NCI-H1105 (cell line): ENCODE results near the gene JTB.

Experiments used
- DNase-seq: peaks from one replicate; lab custom pipeline; 2025; lab: John Stamatoyannopoulos, UW

JTB gene

DNA sequence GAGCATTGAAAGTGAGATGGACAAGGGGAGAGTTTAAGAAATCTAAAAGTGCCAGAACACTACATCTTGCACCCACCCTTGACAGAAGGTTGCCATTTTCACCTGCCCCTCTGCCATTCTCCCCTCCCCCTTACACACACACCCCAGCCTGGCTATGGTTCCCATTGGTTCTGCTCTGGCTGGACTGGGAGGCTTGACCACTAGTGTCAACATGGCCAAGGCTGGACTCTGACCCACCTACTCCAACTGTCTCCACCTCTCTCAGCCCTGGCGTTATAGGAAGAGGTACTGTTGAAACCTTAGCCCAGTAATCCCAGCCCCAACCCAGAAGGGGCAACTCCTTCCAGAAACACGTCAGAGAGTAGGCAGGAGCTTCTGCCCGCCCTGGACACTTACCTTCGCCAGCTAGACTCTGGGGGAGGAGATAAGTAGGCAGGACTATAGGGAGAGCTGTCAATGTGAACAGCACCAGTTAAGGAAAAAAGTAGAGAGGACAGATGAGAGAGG lies 23.6 kb downstream of the JTB start:
- DNase-seq: no peak

- DNase-seq: no peak
Observed at GRCh38 chr1:153951801-153952200, 25.7 kb downstream of the JTB start.

DNA sequence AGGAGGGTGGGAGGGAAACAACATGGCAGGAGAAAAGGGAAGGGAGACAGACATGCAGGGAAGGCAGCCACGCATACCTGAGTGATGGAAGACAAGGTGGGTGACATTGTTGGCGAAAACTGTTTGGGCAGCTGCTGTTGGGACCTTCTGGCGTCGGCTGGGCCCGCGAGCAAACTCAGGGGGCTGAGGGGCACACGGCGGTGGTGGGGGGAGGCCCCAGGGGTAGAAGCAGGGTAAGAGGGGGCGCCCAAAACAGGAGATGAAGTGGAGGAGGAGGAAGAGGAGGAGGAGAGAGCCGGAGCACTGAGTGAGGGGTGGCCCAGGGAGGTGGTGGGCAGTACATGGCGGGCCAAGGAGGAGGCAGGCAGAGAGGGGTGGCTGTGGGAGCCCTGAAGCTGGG lies 26.3 kb downstream of the JTB start:
- DNase-seq: no peak

DNA sequence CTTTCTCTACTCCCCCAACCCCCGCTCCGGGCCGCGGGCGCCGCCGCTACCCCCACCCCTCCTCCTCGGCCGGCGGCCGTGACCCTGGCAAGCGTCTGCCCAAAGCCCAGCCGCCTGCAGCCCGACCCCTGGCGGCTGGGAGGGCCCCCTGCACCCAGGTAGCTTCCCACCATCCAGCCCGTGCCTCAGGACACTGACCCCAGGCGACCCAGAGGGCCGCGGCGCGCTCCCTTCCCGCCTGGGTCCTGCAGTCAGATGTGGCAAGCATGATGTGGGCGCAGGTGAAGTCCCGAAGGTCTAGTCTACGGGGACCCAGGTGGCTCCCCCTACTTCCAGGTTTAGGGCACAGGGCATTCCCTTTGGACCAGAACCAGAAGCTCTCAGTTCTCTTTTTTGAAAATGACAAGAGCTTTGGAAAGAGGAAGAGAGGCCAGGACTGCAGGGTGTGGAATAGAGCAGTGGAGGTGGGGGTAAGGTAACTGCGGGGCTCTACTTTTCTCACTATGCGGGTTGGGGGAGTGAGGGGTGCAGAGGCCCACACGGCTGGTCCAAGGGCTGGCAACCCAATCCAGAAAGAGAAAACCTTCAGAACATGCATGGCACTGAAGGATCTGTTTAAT lies 30.7 kb downstream of the JTB start, which contains the start of gene DENND4B:
TSS of gene DENND4B (minus strand) at position 97 of the 620 bp plus-strand sequence. CDS start 2,344 bp downstream, outside the sequence.
- DNase-seq: peak; percentile 69

GRCh38 chr1:153945795-153946621 lies 31.5 kb downstream of the JTB start:
- DNase-seq: peak; percentile 47

DNA sequence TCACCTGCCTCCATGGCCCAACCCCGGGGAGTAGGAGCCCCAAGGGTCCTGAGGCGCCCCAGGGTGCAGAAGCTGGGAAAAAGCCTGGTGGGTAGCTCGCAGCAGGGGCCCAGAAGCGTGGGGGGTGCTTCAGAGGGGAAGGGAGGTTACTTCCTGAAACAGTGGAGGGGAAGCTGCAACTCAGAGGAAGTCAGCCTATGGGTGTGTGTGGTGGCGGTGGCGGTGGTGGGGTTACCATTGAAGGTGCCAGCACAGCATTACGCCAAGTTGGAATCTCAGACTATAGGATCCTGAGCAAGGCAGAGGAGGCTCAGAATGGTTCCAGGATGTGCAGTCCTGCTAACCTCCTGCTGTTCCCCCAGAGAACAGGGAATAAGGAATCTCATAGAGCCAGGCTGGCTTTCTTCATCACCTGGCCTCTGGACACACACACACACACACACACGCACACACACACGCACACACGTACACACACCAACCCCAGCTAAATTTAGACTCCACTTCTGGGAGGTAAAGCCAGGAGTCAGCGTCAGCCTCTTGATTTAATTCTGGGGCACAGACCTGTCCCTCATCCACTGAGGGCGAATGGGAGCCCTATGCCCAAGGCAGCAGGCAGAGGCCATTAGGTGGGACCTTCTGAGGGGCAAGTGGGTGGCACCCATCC lies 32.2 kb downstream of the JTB start:
- DNase-seq: no peak

- no peak for DNase-seq
Observed at GRCh38 chr1:153944827-153945117, 32.7 kb downstream of the JTB start.

DNA sequence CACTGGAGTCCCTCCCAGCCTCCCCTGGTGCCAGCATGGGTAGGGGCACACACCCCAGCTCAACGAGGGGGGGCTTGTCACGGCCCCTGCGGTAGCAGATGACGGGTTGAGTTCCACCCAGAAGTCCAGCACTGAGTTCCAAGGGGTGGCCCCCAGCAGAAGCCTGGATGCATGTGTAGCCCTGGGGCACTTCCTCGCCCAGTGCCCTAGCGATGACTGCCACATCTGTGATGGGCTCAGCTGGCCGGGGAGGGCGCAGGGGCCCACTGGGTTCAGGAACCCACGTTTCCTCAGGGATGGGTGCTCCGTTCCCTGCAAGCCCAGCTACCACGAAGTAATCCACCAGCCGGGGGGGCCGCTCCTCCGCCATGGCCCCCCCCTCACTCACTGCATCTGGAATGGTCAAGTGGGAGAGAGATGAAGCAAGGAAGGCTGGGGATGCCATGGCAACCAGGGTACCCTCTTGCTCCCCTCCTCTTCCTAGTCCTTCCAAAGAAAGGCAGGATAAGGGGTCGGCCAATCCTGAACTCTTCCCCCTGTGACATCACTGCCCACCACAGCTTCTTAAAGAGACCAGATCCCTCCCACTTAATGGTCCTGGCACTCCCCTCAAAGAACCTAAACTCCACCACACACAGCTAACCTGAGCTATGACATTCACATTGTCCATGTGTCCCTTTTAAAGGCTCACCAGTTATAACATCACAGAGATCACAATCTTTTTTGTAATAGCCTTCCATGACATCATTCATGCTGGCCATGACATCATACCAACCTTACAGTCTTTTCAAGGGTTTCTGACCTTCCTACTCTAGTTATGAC lies 33.3 kb downstream of the JTB start:
- DNase-seq: no peak

- no peak for DNase-seq
Observed at GRCh38 chr1:153942766-153943549, 34.5 kb downstream of the JTB start.

GRCh38 chr1:153941826-153942725 lies 35.4 kb downstream of the JTB start:
- DNase-seq: no peak

DNA sequence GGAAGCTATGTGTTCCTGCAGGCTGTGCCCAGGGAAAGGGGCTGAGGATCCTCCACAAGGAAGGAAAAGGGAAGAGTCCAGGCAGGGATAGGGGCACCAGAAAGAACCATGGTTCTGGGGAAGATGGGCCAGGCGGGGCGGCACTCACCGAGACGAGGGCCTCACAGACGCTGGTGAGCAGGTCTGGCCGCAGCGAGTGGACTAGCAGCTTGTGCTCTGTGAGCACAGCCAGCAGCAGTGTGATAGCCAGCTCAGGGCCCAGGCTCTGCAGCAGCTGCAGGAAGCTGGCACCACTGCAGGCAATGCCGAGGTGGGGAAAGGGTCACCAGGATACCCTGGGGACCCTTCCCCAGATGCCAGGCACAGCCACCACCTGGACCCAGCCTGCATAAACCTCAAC lies 36.7 kb downstream of the JTB start:
- no peak for DNase-seq

DNA sequence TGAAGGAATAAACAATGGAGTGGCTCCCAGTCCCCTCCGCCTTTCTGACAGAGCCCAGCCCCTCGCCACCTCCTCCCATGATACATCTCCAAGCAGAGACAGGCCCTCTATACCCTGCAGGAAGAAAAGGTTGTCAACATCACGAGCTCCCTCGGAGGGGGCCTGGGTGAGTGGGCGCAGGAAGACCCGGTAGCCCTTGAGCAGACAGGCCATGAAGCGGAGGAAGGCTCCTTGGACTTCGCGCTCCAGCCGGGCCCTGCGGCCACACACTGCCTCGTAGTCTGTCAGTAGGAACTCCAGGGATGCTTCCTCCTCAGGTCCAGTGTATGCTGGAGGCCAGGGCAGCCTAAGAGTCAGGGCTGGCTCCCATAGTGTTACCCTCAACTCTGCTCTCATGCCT lies 38.0 kb downstream of the JTB start:
- no peak for DNase-seq

DNA sequence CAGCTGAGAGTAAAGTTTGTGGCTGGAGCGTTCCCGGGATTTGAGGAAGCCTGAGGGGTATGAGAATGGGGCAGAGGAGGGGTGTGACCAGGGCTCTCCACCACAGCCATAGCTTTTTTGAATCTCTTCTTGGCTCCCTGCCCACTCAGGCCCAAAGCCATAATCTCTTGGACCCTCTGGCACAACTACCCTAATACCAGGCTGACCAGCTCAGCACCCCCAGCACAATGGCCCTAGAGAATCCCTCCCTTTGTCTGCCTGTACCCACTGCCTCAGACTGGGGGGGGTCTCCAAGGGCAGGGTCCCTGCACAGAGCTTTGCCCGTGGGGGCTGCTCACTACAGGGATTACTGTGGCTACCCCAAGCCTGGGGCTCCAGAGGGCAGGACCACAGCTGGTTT lies 38.5 kb downstream of the JTB start:
- DNase-seq: no peak

DNA sequence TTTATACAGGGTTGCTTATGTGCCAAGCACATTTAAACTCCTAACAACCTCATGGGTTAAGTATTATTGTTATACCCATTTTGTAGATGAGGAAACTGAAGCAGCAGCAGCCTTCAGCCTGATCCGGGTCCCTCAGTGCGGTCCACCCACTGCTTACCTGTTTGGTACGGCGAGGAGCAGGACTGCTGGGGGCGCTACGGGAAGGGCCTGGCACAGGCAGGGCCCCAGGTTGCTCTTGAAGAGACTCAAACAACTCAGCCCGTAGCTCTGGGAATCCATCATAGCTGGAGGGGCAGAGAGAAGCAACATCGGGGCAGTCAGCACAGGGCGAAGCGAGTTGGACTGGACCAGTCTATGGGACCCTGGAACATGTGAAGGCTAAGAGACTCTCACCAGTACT lies 40.1 kb downstream of the JTB start:
- DNase-seq: no peak

DNA sequence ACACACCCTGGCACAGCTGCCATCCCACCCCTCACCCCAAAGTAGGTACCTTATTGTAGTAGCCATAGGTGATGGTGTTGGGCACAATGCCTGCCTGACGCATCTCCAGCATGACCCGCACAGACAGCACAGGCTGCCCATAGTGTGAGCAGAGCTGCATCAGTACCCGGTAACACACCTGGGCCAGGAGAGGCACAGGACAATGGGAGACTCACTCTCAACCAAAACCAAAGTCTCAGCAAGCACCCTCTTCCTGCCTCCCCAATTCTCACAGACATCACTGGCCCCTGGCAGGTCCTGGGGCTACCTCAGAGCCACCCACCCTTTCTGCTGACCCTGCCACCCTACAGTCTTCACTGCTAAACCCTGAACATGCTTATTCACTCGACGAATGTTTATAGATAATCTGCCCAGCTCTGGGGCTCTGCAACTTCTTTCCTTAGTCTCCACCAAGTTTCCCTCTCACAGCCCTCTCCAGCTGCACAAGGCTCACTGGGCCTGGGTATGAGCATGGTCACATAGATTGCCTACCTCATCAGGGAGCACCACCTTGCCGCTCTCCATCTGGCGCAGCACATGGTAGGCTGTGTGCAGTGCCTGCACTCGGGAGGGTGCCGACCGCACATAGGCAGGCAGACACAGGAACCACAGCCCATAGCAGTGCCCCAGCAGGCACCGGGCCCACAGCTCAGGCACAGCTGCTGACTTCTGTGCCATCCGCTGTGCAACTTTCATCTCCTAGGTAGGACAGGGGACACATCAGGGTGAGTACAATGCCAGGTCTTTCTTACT lies 41.3 kb downstream of the JTB start:
- DNase-seq: no peak

GRCh38 chr1:153934746-153935145 lies 42.7 kb downstream of the JTB start:
- no peak for DNase-seq

DNA sequence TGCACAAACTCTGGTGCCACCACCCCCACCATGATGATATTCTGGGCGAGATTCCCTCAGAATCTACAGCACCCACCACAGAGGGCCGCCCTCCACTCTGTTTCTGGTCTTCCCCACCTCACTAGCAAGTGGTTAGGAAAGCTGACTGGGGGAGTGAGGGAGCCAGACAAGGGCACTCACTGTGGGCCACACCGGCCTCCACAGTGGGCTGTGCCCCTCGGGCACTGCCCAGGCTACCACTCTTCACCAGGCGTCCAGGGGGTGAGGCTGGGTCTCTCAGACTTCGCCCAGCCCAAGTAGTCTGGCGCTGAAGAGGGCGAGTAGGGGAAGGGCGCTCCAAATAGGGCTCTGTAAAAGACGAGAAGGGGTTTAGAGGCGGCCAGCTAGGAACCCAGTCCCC lies 43.5 kb downstream of the JTB start:
- no peak for DNase-seq

DNA sequence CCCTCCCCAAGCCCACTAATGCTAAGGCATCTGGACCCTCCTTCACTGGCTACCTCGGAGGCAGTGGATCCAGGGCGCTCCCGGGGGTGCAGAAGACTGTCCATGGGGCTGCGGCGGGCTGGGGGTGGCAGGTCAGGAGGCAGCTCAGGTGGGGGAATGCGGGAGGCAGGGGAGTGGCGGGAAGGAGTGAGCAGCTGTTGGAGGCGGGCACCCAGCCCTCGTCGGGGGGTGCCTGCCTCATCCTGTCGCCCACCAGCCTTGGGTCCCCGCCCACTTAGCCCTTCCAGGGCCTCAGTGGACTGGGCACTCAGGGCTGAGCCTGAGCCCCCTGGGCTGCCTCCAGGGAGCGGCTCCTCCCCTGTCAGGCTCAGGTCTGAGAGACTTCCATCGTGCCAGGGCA lies 44.0 kb downstream of the JTB start:
- DNase-seq: no peak
